Esophagus squamous epithelium (tissue), 5 donors: ENCODE results near the gene SZT2. TPM values are rescaled to one million over a fixed set of nuclear protein-coding genes. Genes with fewer than 3 reads are reported as not detected.

ENCODE experiments used
- DNase-seq: peaks from one replicate; lab custom pipeline; 2025; lab: John Stamatoyannopoulos, UW
- H3K27ac ChIP-seq, 4 donors: fragments of 200-600 bp; sonication (generic); one replicate each; pipeline ENCODE4 v1.5.1; 2016 to 2019; ENCODE audit warnings: mild to moderate bottlenecking in 1 of 4
- H3K27me3 ChIP-seq, 4 donors: fragments of 200-600 bp; sonication (generic); 1 replicate in 3 of 4; 2 replicates in 1 of 4; pipeline versions ENCODE4 v1.5.1 to v1.6.0; 2017 to 2021; ENCODE audit warnings: antibody characterized with exemption in 1 of 4
- H3K36me3 ChIP-seq, 3 donors: fragments of 200-600 bp; sonication (generic); one replicate each; pipeline ENCODE4 v1.5.1; 2016 to 2019
- H3K4me1 ChIP-seq, 3 donors: fragments of 200-600 bp; sonication (generic); one replicate each; pipeline ENCODE4 v1.5.1; 2017 to 2019
- H3K4me3 ChIP-seq, 4 donors: fragments of 200-600 bp; sonication (generic); 1 replicate in 3 of 4; 2 replicates in 1 of 4; pipeline ENCODE4 v1.5.1; 2016 to 2019; ENCODE audit warnings: mild to moderate bottlenecking in 2 of 4, moderate library complexity in 1 of 4
- H3K9me3 ChIP-seq, 3 donors: fragments of 200-600 bp; sonication (generic); one replicate each; pipeline ENCODE4 v1.5.1; 2016 to 2019
- CTCF ChIP-seq, 6 experiments: fragments of 450-650 bp in 4 of 6; fragments of 200-600 bp in 2 of 6; sonication (generic) in 2 of 6; IDR thresholded peaks; one replicate each; pipeline ENCODE4 v1.5.1; 2016 to 2019; ENCODE audit warnings: antibody characterized with exemption in 6 of 6, mild to moderate bottlenecking in 4 of 6, moderate library complexity in 4 of 6
- POLR2A ChIP-seq, 4 donors: fragments of 450-650 bp; IDR thresholded peaks; one replicate each; pipeline ENCODE4 v1.6.1; 2017; ENCODE audit warnings: antibody characterized with exemption in 4 of 4, mild to moderate bottlenecking in 4 of 4, moderate library complexity in 3 of 4
- WGBS, 2 donors: methylation state at CpG; one replicate each; pipeline ENCODE4 v1.1.5; 2018; 5-methylcytosine and 5-hydroxymethylcytosine counted together
- intact Hi-C: fragments of 100-400 bp; cut with DNase I; formaldehyde crosslinking; loops from one replicate; pipeline ENCODE4 v1.15.0; 2022
- total RNA-seq, 4 donors: library from RNA; depleted of rRNA; stranded (reverse); fragments of >200 nt; gene quantifications; one replicate each; pipeline ENCODE4 v1.1.0, GENCODE V29; 2016
- donor health status: DM: yes; HTN: yes; CAD: no.

SZT2 gene
- total RNA-seq, 4 donors from 2014 or later, result 12.4 to 40.0 (median 27.7) TPM

GRCh38 chr1:43431676-43432075, 42.0 kb downstream of the SZT2 start:
- H3K4me3 ChIP-seq, result no peak overlapping the region
- H3K27me3 ChIP-seq, result no peaks in the 10 kb centered on the region
- no peak overlapping the region for H3K27ac ChIP-seq
- no peak for TF ChIP-seq POLR2A (IDR thresholded peaks at IDR 0.05)
- TF ChIP-seq CTCF (IDR thresholded peaks at IDR 0.05), result no peak
- DNase-seq, result no peak
- 97 to 98% methylated on average over 7 of the region's 9 CpGs for WGBS, 2 donors
- H3K36me3 ChIP-seq, result peaks cover 65 to 100% (median 71%) of the 10 kb centered on the region in 3 donors
- intact Hi-C loops, result no loop called here
- H3K4me1 ChIP-seq, result peaks cover 0 to 17% (median 4%) of the 10 kb centered on the region in 3 donors
- no peaks in the 10 kb centered on the region for H3K9me3 ChIP-seq

GRCh38 chr1:43432171-43432860, 42.6 kb downstream of the SZT2 start:
- H3K36me3 ChIP-seq, result peaks cover 62 to 100% (median 69%) of the 10 kb centered on the region in 3 donors
- DNase-seq, result no peak

GRCh38 chr1:43432907-43433306, 43.2 kb downstream of the SZT2 start:
- no peak for DNase-seq
- intact Hi-C loops, result no loop called here
- Histone ChIP-seq H3K36me3 (peaks cover 56 to 100% (median 66%) of the 10 kb centered on the region in 3 donors), H3K27me3 (no peaks in the 10 kb centered on the region), H3K4me3 (no peak overlapping the region), H3K4me1 (peaks cover 0 to 20% (median 4%) of the 10 kb centered on the region in 3 donors), H3K27ac (no peak overlapping the region), H3K9me3 (no peaks in the 10 kb centered on the region)
- TF ChIP-seq POLR2A (IDR thresholded peaks at IDR 0.05), result no peak
- no peak for TF ChIP-seq CTCF (IDR thresholded peaks at IDR 0.05)
- WGBS, 2 donors, result 77 to 92% methylated on average over 5 of the region's 5 CpGs

More at GRCh38 chr1:43432171-43432860, 42.6 kb downstream of the SZT2 start:
- Histone ChIP-seq H3K9me3 (no peaks in the 10 kb centered on the region), H3K4me3 (no peak overlapping the region), H3K4me1 (peaks cover 0 to 20% (median 4%) of the 10 kb centered on the region in 3 donors), H3K27ac (no peak overlapping the region), H3K27me3 (no peaks in the 10 kb centered on the region)
- intact Hi-C loops, result no loop called here
- TF ChIP-seq POLR2A (IDR thresholded peaks at IDR 0.05), result no peak
- TF ChIP-seq CTCF (IDR thresholded peaks at IDR 0.05), result no peak
- 83 to 90% methylated on average over 1 to 2 of the region's 9 CpGs for WGBS, 2 donors

GRCh38 chr1:43434256-43434655, 44.6 kb downstream of the SZT2 start:
- peaks cover 45 to 100% (median 65%) of the 10 kb centered on the region in 3 donors for H3K36me3 ChIP-seq
- peaks cover 0 to 20% (median 4%) of the 10 kb centered on the region in 3 donors for H3K4me1 ChIP-seq
- no peak for DNase-seq
- 82 to 89% methylated on average over 3 to 4 of the region's 7 CpGs for WGBS, 2 donors
- no peak overlapping the region for H3K4me3 ChIP-seq
- H3K27ac ChIP-seq, result no peak overlapping the region
- no peaks in the 10 kb centered on the region for H3K27me3 ChIP-seq
- intact Hi-C loops, result no loop called here
- TF ChIP-seq POLR2A (IDR thresholded peaks at IDR 0.05), result no peak
- no peak for TF ChIP-seq CTCF (IDR thresholded peaks at IDR 0.05)
- no peaks in the 10 kb centered on the region for H3K9me3 ChIP-seq
